Measurements from ENCODE around the gene NPC1L1. TPM values are rescaled to one million over a fixed set of nuclear protein-coding genes. Genes with fewer than 3 reads are reported as not detected.

Gene NPC1L1
- total RNA-seq, 4 donors from 2014 or later, result 0.17 to 3.2 (median 0.22) TPM; not detected in 1

GRCh38 chr7:44490351-44491200 is 50.6 kb downstream of the NPC1L1 start, which contains the start of gene NUDCD3:
NUDCD3 (minus strand) TSS chr7:44490658; CDS start chr7:44490600, 58 bp downstream.
- no peak for TF ChIP-seq CTCF (IDR thresholded peaks at IDR 0.05; ENCODE audit: low read depth)

- TF ChIP-seq CTCF (IDR thresholded peaks at IDR 0.05; ENCODE audit: low read depth), result no peak
Measured at GRCh38 chr7:44489955-44490350, 51.2 kb downstream of the NPC1L1 start.

GRCh38 chr7:44488955-44489354 is 52.2 kb downstream of the NPC1L1 start:
- no peak for TF ChIP-seq CTCF (IDR thresholded peaks at IDR 0.05; ENCODE audit: low read depth)

GRCh38 chr7:44486693-44487092 is 54.4 kb downstream of the NPC1L1 start:
- TF ChIP-seq CTCF (IDR thresholded peaks at IDR 0.05; ENCODE audit: low read depth), result no peak

- no peak for TF ChIP-seq CTCF (IDR thresholded peaks at IDR 0.05; ENCODE audit: low read depth)
Measured at GRCh38 chr7:44486001-44486400, 55.1 kb downstream of the NPC1L1 start.

- no peak for TF ChIP-seq CTCF (IDR thresholded peaks at IDR 0.05; ENCODE audit: low read depth)
Measured at GRCh38 chr7:44484482-44485313, 56.4 kb downstream of the NPC1L1 start.
